Measurements from ENCODE around the gene ASAP3.

ASAP3 gene

DNA sequence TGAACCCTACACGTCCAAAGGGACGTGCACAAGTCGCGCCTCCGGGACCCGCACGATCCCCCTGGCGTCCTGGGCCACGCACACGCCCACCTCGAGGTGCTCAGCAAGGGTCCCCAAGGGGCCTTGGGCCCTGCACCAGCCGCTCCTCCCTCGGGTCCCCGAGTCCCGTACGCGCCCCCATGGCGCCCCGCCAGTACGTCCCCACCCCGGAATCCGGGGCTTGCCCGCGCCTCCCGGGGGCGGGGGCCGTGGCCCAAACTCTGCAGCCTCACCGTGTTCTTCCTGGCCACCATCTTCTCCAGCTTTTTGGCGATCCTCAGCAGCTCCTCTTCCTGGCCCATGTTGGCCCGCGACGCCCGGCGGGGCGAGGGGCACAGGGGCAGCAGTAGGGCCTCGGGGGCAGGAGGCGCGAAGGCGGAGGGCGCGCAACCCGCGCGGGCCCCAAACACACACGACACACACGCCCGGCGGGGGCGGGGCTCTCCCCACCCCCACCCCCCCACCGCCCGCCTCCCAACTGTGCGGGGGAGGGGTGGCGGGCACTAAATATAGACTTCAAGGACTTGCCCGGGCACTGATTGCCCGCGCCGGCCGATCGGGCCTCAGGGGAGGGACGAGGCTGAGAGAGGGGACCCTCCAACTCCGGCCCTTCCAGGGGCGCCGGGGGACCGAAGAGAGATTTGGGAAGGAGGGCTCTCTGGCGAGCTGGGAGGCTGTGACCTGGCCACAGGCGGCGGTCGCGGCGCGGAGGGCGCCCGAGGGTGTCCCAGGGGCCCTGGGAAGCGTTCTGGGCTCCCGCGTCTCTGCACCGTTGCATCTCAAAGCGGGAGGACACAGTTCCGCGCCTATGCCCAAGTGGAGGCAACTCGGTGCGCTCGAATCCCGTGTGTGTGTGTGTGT lies 59.4 kb downstream of the ASAP3 start, which contains the start of gene TCEA3:
Gene TCEA3 (minus strand): TSS at position 456 of the 900 bp plus-strand sequence. CDS start 115 bp downstream, at position 341.
- DNase-seq (ENCODE audit: low read depth in 3 of 3, low spot score in 1 of 3), result no peak

DNA sequence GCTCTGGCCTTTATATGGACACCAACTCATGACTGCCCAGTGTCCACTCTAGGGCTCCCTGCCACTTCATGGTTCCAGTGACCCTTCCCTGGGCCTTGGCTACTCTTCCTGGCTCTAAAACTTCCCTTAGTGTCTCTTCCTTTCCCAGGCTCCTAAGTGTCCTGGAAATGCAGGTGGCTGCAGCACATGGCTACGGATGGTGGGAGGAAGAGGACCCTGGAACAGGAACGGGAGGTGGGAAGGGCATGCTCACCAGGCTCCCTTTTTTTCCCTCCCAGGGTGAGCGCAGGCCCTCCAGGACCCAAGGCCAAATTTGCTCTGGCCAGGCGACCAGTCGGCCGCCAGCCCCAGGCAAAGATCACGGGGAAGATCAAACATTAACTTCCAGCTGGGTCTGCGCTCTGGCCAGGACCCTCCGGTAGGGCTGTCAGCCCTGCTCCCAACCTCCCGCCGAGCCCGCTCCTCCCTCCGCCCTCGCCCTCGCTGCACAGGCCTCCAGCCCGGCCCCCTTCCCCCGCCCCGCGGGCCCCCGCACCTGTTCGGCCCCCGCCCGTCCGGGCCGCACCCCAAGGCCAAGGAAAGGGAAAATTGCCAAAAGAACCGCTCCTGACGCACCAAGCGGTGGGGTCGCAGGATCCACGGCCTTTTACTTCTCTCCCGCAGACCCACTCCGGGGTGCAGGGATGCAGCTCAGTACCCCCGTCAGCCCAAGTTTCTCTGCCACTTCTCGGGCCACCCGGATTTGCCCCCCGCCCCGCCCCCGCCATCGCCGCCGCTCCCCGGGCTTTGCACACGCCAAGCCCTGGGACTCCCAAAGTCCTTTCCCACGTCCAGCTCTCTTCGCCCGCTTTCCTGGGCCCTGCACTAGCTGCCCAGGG lies 60.3 kb downstream of the ASAP3 start:
- no peak for DNase-seq (ENCODE audit: low read depth in 3 of 3, low spot score in 1 of 3)

- DNase-seq (ENCODE audit: low read depth in 3 of 3, low spot score in 1 of 3), result no peak
These were observed 61.0 kb downstream of the ASAP3 start for GRCh38 chr1:23422941-23423340.

GRCh38 chr1:23422241-23422877 lies 61.6 kb downstream of the ASAP3 start:
- peak in 1 of 3 donors; percentile 24 for DNase-seq (ENCODE audit: low read depth in 3 of 3, low spot score in 1 of 3)

- no peak for DNase-seq (ENCODE audit: low read depth in 3 of 3, low spot score in 1 of 3)
These were observed 62.2 kb downstream of the ASAP3 start for GRCh38 chr1:23421753-23422240.

GRCh38 chr1:23421343-23421742 lies 62.6 kb downstream of the ASAP3 start:
- no peak for DNase-seq (ENCODE audit: low read depth in 3 of 3, low spot score in 1 of 3)

GRCh38 chr1:23420778-23421177 lies 63.2 kb downstream of the ASAP3 start:
- no peak for DNase-seq (ENCODE audit: low read depth in 3 of 3, low spot score in 1 of 3)

GRCh38 chr1:23419180-23419579 lies 64.8 kb downstream of the ASAP3 start:
- no peak for DNase-seq (ENCODE audit: low read depth in 3 of 3, low spot score in 1 of 3)

- no peak for DNase-seq (ENCODE audit: low read depth in 3 of 3, low spot score in 1 of 3)
These were observed 66.4 kb downstream of the ASAP3 start for GRCh38 chr1:23417570-23417969.

DNA sequence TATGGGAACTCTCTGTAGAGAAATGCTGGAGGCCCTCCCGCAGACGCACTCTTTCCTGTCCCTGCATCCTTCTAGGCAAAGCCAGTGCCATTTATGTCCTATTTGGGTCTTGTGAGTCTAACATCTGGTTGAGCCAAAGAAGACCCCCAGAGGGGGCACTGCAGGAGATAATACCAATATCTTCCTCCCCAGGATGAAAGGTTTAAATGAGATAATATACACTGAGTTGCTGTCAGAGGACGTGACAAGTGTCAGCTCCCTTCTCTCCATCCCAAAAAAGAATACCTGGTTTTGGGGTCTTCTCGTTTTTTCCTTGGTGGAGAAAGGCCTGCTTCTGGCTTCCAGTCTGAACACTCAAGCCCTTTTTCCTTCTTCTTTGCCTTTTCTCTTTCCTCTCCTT lies 67.0 kb downstream of the ASAP3 start:
- no peak for DNase-seq (ENCODE audit: low read depth in 3 of 3, low spot score in 1 of 3)

- DNase-seq (ENCODE audit: low read depth in 3 of 3, low spot score in 1 of 3), result no peak
These were observed 75.1 kb downstream of the ASAP3 start for GRCh38 chr1:23408797-23409290.

- no peak for DNase-seq (ENCODE audit: low read depth in 3 of 3, low spot score in 1 of 3)
These were observed 76.9 kb downstream of the ASAP3 start for GRCh38 chr1:23407016-23407630.

GRCh38 chr1:23405946-23406345 lies 78.0 kb downstream of the ASAP3 start:
- no peak for DNase-seq (ENCODE audit: low read depth in 3 of 3, low spot score in 1 of 3)

DNA sequence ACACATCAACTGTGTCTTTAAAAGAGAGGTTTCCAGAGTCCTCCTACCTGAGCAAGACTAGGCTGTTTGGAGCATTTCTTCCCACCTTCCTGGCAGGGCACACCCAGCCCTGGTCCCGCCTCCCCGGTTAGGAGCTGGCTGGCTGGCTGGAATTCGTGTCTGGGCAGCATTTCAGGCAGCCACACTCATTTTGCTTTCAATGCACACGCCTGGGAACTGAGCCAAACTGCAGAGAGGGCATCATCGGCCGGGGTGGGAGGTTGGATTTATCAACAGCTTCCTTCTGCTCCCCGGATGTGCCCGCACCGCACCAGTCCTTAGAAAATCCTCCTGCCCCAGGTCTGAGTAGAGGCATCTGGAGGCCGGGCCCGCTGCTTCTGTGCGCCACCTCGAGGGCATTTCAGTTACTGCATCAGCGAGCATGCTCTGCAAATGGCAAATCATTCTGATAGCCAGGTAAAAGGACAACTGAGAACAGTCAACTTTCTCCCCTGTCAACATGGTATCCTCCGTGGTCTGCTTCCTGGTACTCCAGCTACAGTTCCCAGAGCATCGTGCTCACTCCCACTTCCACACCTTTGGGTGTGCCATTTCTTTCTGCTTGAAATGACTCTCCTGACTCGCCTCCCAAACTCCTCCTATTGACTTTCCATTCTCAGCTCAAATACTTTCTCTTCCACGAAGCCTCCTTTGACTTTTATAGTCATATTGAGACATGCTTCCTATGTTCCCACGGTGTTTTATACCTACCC lies 80.1 kb downstream of the ASAP3 start:
- DNase-seq (ENCODE audit: low read depth in 3 of 3, low spot score in 1 of 3), result peak; percentile 45 to 82 (median 72)

GRCh38 chr1:23403355-23403734 lies 80.6 kb downstream of the ASAP3 start:
- no peak for DNase-seq (ENCODE audit: low read depth in 3 of 3, low spot score in 1 of 3)

- no peak for DNase-seq (ENCODE audit: low read depth in 3 of 3, low spot score in 1 of 3)
These were observed 81.0 kb downstream of the ASAP3 start for GRCh38 chr1:23403038-23403336.

- DNase-seq (ENCODE audit: low read depth in 3 of 3, low spot score in 1 of 3), result no peak
These were observed 81.5 kb downstream of the ASAP3 start for GRCh38 chr1:23402286-23403037.

GRCh38 chr1:23401313-23401712 lies 82.7 kb downstream of the ASAP3 start:
- DNase-seq (ENCODE audit: low read depth in 3 of 3, low spot score in 1 of 3), result no peak

GRCh38 chr1:23400324-23401114 lies 83.5 kb downstream of the ASAP3 start:
- DNase-seq (ENCODE audit: low read depth in 3 of 3, low spot score in 1 of 3), result no peak

Data from stimulated activated CD4-positive, alpha-beta T cell treated with anti-CD3 and anti-CD28 coated beads, TNF-alpha, amount 100 ng/mL, for 1 hour (primary cell).